ENCODE data around the gene OSBPL3.
A peak's percentile ranks its signal among the peaks of the same experiment; 100 is the strongest.

OSBPL3 gene

GRCh38 chr7:24889611-24890010, 90.4 kb downstream of the OSBPL3 start:
- no peak for DNase-seq

GRCh38 chr7:24888653-24889052, 91.3 kb downstream of the OSBPL3 start:
- no peak for DNase-seq

- DNase-seq = peak in 1 of 4 experiments; percentile 49
Observed at GRCh38 chr7:24885716-24886115, 94.3 kb downstream of the OSBPL3 start.

- peak in 1 of 4 experiments; percentile 51 for DNase-seq
Observed at GRCh38 chr7:24885305-24885704, 94.7 kb downstream of the OSBPL3 start.

- peak in 3 of 4 experiments; percentile 43 to 62 (median 47) for DNase-seq
Observed at GRCh38 chr7:24884401-24884800, 95.6 kb downstream of the OSBPL3 start.

GRCh38 chr7:24883622-24884013, 96.4 kb downstream of the OSBPL3 start:
- DNase-seq = no peak

- DNase-seq = peak; percentile 56 to 75 (median 64)
Observed at GRCh38 chr7:24882989-24883621, 96.9 kb downstream of the OSBPL3 start.

- no peak for DNase-seq
Observed at GRCh38 chr7:24881623-24882022, 98.4 kb downstream of the OSBPL3 start.

- DNase-seq = peak in 3 of 4 experiments; percentile 27 to 41 (median 31)
Observed at GRCh38 chr7:24880886-24881285, 99.1 kb downstream of the OSBPL3 start.

- peak in 3 of 4 experiments; percentile 15 to 30 (median 16) for DNase-seq
Observed at GRCh38 chr7:24879291-24879690, 100.7 kb downstream of the OSBPL3 start.

- peak; percentile 77 to 89 (median 84) for DNase-seq
Observed at GRCh38 chr7:24877790-24878311, 102.1 kb downstream of the OSBPL3 start.

- no peak for DNase-seq
Observed at GRCh38 chr7:24874791-24875190, 105.2 kb downstream of the OSBPL3 start.

GRCh38 chr7:24873944-24874343, 106.0 kb downstream of the OSBPL3 start:
- no peak for DNase-seq

GRCh38 chr7:24871770-24872169, 108.2 kb downstream of the OSBPL3 start:
- DNase-seq = no peak

GRCh38 chr7:24870766-24871165, 109.2 kb downstream of the OSBPL3 start:
- DNase-seq = peak in 1 of 4 experiments; percentile 18

GRCh38 chr7:24869572-24869971, 110.4 kb downstream of the OSBPL3 start:
- DNase-seq = no peak

- no peak for DNase-seq
Observed at GRCh38 chr7:24868741-24869140, 111.2 kb downstream of the OSBPL3 start.

GRCh38 chr7:24866004-24866615, 113.9 kb downstream of the OSBPL3 start:
- DNase-seq = peak in 2 of 4 experiments; percentile 17

- no peak for DNase-seq
Observed at GRCh38 chr7:24864214-24864817, 115.7 kb downstream of the OSBPL3 start.

- DNase-seq = peak; percentile 27 to 69 (median 50)
Observed at GRCh38 chr7:24863626-24864025, 116.4 kb downstream of the OSBPL3 start.

GRCh38 chr7:24862461-24862860, 117.5 kb downstream of the OSBPL3 start:
- no peak for DNase-seq

GRCh38 chr7:24861336-24861735, 118.6 kb downstream of the OSBPL3 start:
- DNase-seq = no peak

GRCh38 chr7:24860611-24861010, 119.4 kb downstream of the OSBPL3 start:
- no peak for DNase-seq
